ENCODE data around the gene CHAF1B. TPM values are rescaled to one million over a fixed set of nuclear protein-coding genes. Genes with fewer than 3 reads are reported as not detected.

Gene CHAF1B
- total RNA-seq, 1 experiment from 2014 or later = 7.7 TPM

DNA sequence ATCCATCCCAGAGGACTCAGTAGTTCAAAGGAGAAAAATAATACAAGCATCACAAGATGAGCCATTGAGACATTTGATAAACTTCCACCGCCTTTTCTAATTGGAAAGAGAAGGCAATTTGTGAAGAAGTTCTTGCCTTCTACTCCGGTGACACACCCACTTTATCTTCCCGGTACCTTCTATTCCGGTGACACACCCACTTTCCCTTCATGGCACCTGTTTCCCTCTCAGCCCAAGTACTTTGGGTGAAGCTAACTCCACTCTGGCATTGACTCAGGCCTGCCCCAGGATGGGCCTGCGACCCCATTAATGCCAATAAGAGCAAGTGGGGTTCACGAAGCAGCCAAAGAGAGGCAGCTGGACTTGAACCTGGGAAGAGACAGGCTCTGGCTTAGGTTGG is 56.5 kb downstream of the CHAF1B start:
- H3K4me3 Mint-ChIP-seq (ENCODE audit: unreplicated experiment) = no peak overlapping the region
- H3K27me3 Mint-ChIP-seq (ENCODE audit: insufficient read depth, unreplicated experiment) = no peaks in the 10 kb centered on the region
- ChIA-PET CTCF (no interaction called here), POLR2A (no interaction called here)
- intact Hi-C loops (cut with micrococcal nuclease) = no loop called here
- no TSS peak for BruUV-seq (replicated peaks)
- TF ChIP-seq, protein P1, sequence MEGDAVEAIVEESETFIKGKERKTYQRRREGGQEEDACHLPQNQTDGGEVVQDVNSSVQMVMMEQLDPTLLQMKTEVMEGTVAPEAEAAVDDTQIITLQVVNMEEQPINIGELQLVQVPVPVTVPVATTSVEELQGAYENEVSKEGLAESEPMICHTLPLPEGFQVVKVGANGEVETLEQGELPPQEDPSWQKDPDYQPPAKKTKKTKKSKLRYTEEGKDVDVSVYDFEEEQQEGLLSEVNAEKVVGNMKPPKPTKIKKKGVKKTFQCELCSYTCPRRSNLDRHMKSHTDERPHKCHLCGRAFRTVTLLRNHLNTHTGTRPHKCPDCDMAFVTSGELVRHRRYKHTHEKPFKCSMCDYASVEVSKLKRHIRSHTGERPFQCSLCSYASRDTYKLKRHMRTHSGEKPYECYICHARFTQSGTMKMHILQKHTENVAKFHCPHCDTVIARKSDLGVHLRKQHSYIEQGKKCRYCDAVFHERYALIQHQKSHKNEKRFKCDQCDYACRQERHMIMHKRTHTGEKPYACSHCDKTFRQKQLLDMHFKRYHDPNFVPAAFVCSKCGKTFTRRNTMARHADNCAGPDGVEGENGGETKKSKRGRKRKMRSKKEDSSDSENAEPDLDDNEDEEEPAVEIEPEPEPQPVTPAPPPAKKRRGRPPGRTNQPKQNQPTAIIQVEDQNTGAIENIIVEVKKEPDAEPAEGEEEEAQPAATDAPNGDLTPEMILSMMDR (IDR thresholded peaks at IDR 0.05; ENCODE audit: unreplicated experiment) = no peak
- no peaks in the 10 kb centered on the region for H3K9me3 Mint-ChIP-seq (ENCODE audit: unreplicated experiment)
- peaks cover 15% of the 10 kb centered on the region for H3K4me1 Mint-ChIP-seq (ENCODE audit: insufficient read depth, unreplicated experiment)
- no peak overlapping the region for H3K27ac Mint-ChIP-seq (ENCODE audit: low read depth, unreplicated experiment)
- no peaks in the 10 kb centered on the region for H3K36me3 Mint-ChIP-seq (ENCODE audit: insufficient read depth, unreplicated experiment)
- no peak for DNase-seq (ENCODE audit: unreplicated experiment)

DNA sequence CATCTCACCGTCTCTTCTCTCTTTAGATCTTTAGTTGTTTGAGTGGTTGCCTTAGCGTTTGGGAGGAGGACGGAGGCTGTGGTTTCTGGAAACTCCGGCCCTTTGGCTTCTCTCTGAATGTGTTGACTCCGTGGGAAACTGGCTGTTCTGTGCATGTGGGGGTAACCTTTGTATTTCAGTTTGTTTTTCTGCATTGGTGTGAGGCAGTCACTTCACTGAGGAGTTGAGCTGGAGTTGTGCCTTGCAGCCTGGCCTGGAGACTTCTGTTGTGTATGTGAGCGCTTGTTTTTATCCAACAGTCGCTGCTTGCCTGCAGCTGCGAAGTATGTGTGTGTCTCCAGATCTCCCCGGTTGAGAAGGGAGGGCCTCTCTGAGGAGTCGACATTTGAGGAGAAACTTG is 61.1 kb downstream of the CHAF1B start:
- Mint-ChIP-seq H3K4me3 (ENCODE audit: unreplicated experiment) (no peak overlapping the region), H3K27me3 (ENCODE audit: insufficient read depth, unreplicated experiment) (no peaks in the 10 kb centered on the region), H3K9me3 (ENCODE audit: unreplicated experiment) (no peaks in the 10 kb centered on the region), H3K4me1 (ENCODE audit: insufficient read depth, unreplicated experiment) (no peaks in the 10 kb centered on the region), H3K36me3 (ENCODE audit: insufficient read depth, unreplicated experiment) (no peaks in the 10 kb centered on the region), H3K27ac (ENCODE audit: low read depth, unreplicated experiment) (no peak overlapping the region)
- no peak for DNase-seq (ENCODE audit: unreplicated experiment)
- BruUV-seq (replicated peaks) = no TSS peak
- CTCF ChIA-PET = interaction anchor here (0.6 kb wide), 1 partner anchor 19 kb away, joined by 3 read pairs; no protein-coding TSS in a partner anchor
- TF ChIP-seq, protein P1 (IDR thresholded peaks at IDR 0.05; ENCODE audit: unreplicated experiment) = no peak
- POLR2A ChIA-PET = no interaction called here
- intact Hi-C loops (cut with micrococcal nuclease) = no loop called here

DNA sequence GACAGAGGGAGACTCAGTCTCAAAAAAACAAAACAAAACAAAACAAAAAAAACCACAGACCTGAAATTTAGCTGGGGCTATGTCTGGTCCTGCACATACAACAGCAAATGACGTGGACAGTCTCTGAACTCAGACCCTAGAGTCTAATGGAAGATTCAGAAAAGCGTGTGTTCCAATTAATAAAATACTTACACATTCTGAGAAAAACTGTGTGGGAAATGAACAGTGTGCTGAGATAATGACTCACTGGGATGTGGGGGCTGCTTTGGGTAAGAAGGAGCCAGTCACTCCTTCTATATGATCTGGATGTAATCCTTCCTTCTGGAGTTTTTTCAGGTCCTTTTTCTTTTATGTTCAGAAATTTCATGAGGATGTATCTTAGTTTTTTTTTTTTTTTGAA is 65.3 kb downstream of the CHAF1B start:
- TF ChIP-seq, protein P1 (IDR thresholded peaks at IDR 0.05; ENCODE audit: unreplicated experiment) = no peak

DNA sequence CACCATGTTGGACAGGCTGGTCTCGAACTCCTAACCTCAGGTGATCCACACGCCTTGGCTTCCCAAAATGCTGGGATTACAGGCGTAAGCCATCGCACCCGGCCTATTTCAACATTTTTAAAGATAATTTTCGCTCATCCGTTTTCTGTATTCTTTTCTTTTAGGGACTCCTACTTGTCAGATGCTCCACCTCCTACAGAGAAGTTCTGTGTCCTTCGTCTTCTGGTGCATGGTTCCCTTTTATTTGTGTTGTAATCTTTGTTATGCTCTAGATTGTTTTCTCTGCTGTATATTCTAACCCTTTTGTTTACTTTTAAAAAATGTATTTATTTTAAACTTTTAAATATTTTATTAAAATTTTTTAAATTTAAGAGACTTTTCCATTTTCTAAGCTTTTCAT is 66.3 kb downstream of the CHAF1B start:
- no peaks in the 10 kb centered on the region for H3K36me3 Mint-ChIP-seq (ENCODE audit: insufficient read depth, unreplicated experiment)
- peaks cover 4% of the 10 kb centered on the region for H3K4me1 Mint-ChIP-seq (ENCODE audit: insufficient read depth, unreplicated experiment)
- no TSS peak for BruUV-seq (replicated peaks)
- no peak overlapping the region for H3K4me3 Mint-ChIP-seq (ENCODE audit: unreplicated experiment)
- no peaks in the 10 kb centered on the region for H3K9me3 Mint-ChIP-seq (ENCODE audit: unreplicated experiment)
- no peak for DNase-seq (ENCODE audit: unreplicated experiment)
- CTCF ChIA-PET = no interaction called here
- H3K27me3 Mint-ChIP-seq (ENCODE audit: insufficient read depth, unreplicated experiment) = no peaks in the 10 kb centered on the region
- intact Hi-C loops (cut with micrococcal nuclease) = no loop called here
- TF ChIP-seq, protein P1 (IDR thresholded peaks at IDR 0.05; ENCODE audit: unreplicated experiment) = no peak
- no peak overlapping the region for H3K27ac Mint-ChIP-seq (ENCODE audit: low read depth, unreplicated experiment)
- POLR2A ChIA-PET = no interaction called here

More for the DNA sequence above, 65.3 kb downstream of the CHAF1B start:
- DNase-seq (ENCODE audit: unreplicated experiment) = no peak
- intact Hi-C loops (cut with micrococcal nuclease) = no loop called here
- ChIA-PET POLR2A (no interaction called here), CTCF (no interaction called here)
- Mint-ChIP-seq H3K27me3 (ENCODE audit: insufficient read depth, unreplicated experiment) (no peaks in the 10 kb centered on the region), H3K27ac (ENCODE audit: low read depth, unreplicated experiment) (no peak overlapping the region), H3K36me3 (ENCODE audit: insufficient read depth, unreplicated experiment) (no peaks in the 10 kb centered on the region), H3K4me1 (ENCODE audit: insufficient read depth, unreplicated experiment) (peaks cover 4% of the 10 kb centered on the region), H3K4me3 (ENCODE audit: unreplicated experiment) (no peak overlapping the region), H3K9me3 (ENCODE audit: unreplicated experiment) (no peaks in the 10 kb centered on the region)
- BruUV-seq (replicated peaks) = no TSS peak
